Dermis microvascular lymphatic vessel endothelial cell (primary cell): ENCODE data around the gene GMPS. TPM values are rescaled to one million over a fixed set of nuclear protein-coding genes. Genes with fewer than 3 reads are reported as not detected.
"Not testable (repeated sequence)": the region's sequence is repeated elsewhere in the genome, so short reads cannot be mapped to it uniquely, and the experiment has no call there.

Experiments used
- DNase-seq, 2 donors: peaks; one replicate each; pipeline versions ENCODE4 v3.0.0 to v3.0.0-alpha.2; 2010; ENCODE audit warnings: low read depth in 2 of 2
- total RNA-seq: library from RNA; depleted of rRNA; stranded (reverse); fragments of >200 nt; gene quantifications from 2 replicates; pipeline ENCODE4 v1.2.1, GENCODE V29; 2014

Gene GMPS
- total RNA-seq, 1 donor from 2014 or later = 11.0 TPM

- no peak for DNase-seq
Observed at GRCh38 chr3:155938409-155938808, 68.0 kb downstream of the GMPS start.

- no peak for DNase-seq
Observed at GRCh38 chr3:155941354-155941753, 70.9 kb downstream of the GMPS start.

GRCh38 chr3:155944081-155944480 lies 73.6 kb downstream of the GMPS start:
- DNase-seq = no peak

GRCh38 chr3:155946178-155946577 lies 75.7 kb downstream of the GMPS start:
- DNase-seq = no peak

- DNase-seq = no peak
Observed at GRCh38 chr3:155948476-155948875, 78.0 kb downstream of the GMPS start.

GRCh38 chr3:155949453-155950217 lies 79.2 kb downstream of the GMPS start:
- no peak for DNase-seq

GRCh38 chr3:155956508-155957411 lies 86.3 kb downstream of the GMPS start:
- DNase-seq = no peak

- no peak for DNase-seq
Observed at GRCh38 chr3:155957412-155957880, 87.0 kb downstream of the GMPS start.

GRCh38 chr3:155958676-155959075 lies 88.2 kb downstream of the GMPS start:
- DNase-seq = no peak

GRCh38 chr3:155960060-155960459 lies 89.6 kb downstream of the GMPS start:
- no peak for DNase-seq

- not testable (repeated sequence) for DNase-seq
Observed at GRCh38 chr3:155961044-155961443, 90.6 kb downstream of the GMPS start.

GRCh38 chr3:155963570-155963969 lies 93.1 kb downstream of the GMPS start:
- DNase-seq = no peak

- no peak for DNase-seq
Observed at GRCh38 chr3:155970398-155970797, 99.9 kb downstream of the GMPS start.

GRCh38 chr3:155972885-155973584 lies 102.6 kb downstream of the GMPS start:
- no peak for DNase-seq

- no peak for DNase-seq
Observed at GRCh38 chr3:155978324-155978723, 107.9 kb downstream of the GMPS start.

GRCh38 chr3:155979746-155980145 lies 109.3 kb downstream of the GMPS start:
- no peak for DNase-seq

- no peak for DNase-seq
Observed at GRCh38 chr3:155981669-155982068, 111.2 kb downstream of the GMPS start.

- DNase-seq = peak in 1 of 2 donors; percentile 15
Observed at GRCh38 chr3:155983834-155984474, 113.5 kb downstream of the GMPS start.

GRCh38 chr3:155984791-155985417 lies 114.5 kb downstream of the GMPS start:
- DNase-seq = no peak

GRCh38 chr3:155989536-155989935 lies 119.1 kb downstream of the GMPS start:
- no peak for DNase-seq

GRCh38 chr3:155991212-155991611 lies 120.8 kb downstream of the GMPS start:
- no peak for DNase-seq
